GM18520 (cell line): ENCODE data around the gene MAGEL2.

Experiments used
- ATAC-seq: cut with Tn5 transposase; IDR thresholded peaks from one replicate; pipeline ENCODE4 v1.9.1; 2021; ENCODE audit not compliant: unreplicated experiment

The MAGEL2 gene

DNA sequence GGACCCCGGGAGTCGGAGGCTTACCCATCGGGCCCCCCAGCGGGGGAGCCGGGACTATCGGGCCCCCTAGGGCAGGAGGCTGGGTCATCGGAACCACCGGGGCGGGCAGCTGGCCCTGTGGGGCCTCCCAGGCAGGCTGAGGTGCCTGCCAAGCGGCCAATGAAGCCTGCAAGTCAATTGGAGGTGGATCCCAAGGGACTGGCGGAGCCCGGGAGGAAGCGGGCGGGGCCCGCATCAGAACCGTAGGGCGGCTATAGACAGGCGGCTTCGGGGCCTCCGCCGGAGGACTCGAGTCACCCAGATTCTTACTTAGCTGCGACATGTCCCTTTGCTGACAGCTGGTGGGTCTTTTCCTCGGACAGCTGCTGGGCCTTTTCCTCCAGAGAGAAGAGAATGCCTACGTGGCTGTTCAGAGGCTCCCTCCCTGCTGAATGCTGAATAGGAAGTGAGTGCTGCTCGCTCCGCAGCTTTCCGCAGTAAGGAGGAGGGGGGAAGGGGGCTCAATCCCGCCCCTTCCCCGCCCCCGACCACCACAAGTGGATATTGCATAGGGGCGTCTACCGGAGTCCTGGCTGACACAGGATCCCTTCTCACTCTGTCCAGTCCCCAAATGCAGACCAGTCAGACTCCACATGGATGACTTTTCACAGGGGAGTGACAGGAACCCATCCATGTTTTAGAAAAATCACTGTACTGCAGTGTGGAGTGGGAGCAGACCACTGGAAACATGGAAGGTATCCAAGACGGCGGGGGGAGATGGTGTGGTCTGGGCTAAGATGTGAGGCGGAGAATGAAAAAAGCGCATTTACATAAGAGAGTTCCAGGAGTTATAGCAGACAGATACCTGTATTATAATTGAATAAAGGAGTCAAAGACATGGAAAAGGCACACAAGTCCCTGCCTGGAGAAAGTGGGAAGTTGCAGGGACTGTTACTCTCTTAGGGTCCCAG is at the start of gene MAGEL2:
Gene MAGEL2, minus strand, starts transcription at position 447 of the 950 bp plus-strand sequence. Its CDS starts 125 bp downstream, at position 322.
- no peak for ATAC-seq

DNA sequence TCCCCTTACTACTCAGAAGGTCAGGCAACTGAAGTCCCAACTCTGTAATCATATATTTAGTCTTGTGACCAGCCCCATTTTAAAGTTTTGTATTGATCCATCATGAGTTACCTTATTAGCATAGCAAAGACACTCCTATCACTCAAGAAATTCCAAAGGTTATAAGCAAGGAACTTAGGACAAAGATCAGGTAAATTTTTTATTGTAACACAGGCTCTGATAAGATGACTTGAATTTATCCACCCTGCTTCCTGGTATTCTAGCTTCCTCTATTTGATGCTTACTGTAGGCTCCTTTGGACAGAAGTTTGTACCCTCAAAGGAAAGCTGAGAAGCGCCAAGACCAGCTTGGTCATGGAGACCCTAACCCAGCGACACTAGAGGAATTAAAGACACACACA is 47.6 kb upstream of the MAGEL2 start:
- no peak for ATAC-seq

DNA sequence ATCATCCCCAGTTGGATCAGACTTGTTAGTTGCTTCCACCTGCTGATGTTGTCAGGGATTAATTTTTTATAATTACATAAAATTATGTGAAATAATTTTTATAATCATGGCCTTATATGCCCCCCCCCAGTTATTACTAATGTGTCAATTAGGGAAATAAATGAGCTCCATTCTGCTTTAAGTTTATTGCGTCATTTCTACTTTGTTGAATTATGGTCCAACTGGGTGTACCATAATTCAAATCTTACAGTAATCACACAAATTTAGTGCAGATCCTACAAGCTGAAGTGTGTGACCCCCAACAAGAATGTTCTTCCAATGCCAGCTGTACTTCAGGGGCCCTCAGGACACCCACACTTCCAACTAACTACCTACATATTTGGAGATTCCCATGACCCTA is 46.9 kb upstream of the MAGEL2 start:
- ATAC-seq: no peak

DNA sequence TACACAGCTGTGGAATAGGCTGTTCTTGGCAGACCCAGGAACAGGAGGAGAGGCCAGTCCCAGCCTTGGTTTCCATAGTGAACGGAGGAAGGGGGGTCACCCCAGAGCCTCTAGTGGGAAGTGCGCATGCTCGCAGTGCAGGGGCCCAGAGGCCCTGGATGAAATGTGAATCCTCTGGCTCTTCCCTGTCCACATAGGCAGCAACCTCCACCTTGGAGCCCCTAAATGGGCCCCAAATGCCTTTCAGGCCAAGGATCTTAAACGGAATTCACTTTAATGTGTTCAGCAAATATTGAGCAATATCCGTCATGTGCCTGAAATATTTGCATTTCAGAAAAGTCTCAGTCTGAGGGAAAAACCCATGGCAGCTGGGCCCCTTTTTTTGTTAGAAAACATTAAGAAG is 42.8 kb upstream of the MAGEL2 start:
- no peak for ATAC-seq

DNA sequence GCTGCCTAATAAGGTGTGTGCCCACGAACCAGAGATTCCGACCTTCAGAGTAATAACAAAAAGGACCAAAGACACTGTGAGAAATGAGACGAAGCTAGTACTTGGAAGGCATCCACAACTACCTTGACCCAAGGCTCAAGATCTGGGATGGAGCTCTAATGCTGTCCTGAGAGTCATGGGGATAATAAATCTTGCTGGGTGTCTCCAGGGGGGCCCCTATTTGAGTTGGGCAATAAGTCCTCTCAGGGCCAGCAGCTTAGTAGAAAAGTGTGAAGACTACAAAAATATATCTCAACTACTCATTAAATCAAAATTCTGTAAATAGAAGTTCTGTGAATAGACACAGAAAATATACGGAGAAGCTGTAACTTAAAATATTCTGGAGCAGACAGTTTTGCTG is 42.3 kb upstream of the MAGEL2 start:
- no peak for ATAC-seq

DNA sequence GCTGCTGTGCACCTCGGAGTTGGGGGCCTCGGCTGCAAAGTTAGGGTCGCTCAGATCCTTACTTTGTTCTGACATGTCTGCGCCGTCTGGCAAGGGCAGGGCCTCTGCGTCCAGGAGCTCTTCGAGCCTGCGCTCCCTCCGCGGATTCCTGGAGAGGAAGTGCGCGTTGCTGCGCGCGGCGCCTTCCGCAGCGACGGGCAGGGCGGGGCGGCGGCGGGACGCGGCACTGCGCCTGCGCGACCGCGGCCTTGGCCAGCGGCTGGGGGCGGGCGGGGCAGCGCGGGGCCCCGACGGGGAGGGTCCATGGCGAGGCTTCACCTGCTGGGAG is 39.4 kb upstream of the MAGEL2 start, which contains the start of gene NDN:
Gene NDN, minus strand, starts transcription at position 163 of the 328 bp plus-strand sequence. Its CDS starts 88 bp downstream, at position 75.
- no peak for ATAC-seq

DNA sequence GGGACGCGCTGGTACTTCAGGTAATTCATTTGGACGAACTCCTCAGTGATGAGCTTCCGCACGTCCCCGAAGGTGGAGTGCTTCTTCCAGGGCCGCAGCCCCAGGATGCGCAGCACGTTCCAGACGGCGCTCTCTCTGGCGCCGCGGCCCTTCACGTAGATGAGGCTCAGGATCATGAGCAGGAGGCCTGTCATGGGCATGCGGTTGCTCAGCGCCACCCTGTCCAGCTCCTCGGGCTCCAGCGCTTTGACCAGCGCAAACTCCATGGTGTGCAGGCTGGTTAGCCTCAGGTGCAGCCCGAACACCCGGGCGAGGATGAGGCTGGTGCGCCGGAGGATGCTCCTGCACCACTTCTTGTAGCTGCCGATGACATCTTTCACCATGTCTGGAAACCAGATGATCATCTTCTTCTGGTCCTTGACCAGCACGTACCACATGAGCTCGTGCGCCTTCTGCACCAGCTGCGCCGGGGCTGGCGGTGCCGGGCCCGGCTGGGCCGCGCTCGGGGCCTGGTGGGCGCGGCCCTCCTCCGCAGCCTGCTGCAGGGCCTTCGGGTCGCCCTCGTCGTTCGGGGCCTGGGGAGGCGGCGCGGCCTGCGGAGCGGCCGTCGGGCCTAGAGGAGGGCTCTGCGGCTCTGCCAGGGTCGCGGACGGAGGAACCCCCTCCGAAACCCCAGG is 38.9 kb upstream of the MAGEL2 start:
- ATAC-seq: no peak

DNA sequence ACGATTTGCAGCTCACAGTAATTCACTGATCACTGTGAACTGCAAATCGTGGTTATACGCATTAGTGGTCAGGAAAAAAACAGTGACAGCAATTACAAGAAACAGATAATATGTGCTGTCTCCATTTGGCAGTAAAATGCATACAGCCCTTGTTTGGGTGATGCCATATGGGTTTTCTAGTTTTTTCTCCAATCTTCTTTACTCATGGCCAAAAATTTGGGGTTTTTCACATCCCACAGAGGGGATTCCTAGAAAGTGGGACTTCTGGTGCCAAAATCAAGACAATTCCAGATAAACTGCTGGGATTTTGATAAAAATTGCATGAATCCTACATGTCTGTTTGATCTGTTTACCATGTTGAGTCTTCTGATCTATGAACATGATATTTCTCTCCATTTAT is 23.8 kb upstream of the MAGEL2 start:
- ATAC-seq: no peak

DNA sequence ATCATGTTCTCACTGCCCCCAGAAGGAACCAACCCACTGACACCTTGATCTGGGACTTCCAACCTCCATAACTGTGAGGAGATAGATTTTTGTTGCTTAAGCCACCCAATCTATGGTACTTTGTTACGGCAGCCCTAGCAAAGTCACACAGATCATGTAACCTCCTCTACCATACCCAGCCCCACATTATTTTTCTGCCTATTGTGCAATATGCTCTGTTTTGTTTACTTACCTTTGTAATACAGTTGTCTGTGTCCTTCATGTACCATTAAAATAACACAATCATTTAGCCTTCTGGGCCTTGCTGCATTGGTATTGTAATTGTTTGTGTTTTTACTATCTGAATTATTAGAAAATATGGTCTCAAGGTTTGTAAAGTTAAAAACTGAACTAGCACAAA is 23.3 kb upstream of the MAGEL2 start:
- no peak for ATAC-seq

DNA sequence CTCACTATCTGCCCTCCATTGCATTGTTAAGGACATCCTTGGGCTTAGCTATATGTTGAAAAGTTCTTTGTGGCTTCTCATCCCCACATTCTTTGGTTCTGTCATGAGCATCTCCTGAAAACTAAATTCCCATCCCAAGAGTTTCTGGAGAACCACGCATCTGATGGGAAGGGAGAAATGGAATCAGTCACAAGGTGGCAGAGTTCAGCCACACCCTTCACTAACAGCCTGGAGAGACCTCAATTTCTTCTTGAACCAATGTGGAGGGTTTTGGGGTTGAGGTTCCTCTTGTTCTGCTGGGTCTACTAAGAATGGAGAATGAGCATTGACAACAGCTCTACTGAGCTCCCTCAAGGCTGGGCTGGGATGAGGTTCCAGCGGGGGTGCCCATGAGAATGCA is 15.6 kb upstream of the MAGEL2 start:
- no peak for ATAC-seq

DNA sequence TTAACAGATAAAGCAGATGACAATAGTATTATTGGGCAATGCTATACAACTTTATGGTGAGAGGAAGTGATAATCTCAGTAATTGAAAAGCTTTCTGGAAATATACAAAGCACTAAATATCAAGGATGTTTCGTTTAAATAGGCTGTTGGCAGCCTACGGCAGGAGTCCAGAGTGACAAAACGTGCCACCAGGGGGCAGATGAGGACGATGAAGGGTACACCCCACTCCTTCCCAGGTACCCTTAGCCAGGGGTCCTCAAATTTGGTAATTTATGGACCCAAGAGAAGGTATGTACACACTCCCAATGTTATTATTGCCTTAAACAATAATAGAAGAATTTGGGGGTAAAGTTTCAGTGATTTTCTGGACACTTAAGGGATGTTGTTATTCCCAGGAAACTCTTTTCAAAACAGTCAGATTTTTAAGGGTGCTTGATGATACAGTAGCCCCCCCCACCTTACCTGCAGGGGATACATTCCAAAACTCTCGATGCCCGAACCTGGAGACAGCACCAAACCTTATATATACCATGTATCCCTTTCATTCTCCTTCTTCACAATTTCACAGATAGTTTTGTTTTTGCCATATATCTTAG is 1.4 kb upstream of the MAGEL2 start:
- ATAC-seq: no peak

DNA sequence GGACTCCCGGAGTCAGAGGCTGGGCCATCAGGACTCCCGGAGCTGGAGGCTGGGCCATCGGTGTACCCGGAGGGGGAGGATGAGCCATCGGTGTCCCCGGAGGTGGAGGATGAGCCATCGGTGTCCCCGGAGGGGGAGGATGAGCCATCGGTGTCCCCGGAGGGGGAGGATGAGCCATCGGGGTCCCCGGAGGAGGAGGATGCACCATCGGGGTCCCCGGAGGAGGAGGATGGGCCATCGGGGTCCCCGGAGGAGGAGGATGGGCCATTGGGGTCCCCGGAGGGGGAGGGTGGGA is 719 bp downstream of the MAGEL2 start:
- no peak for ATAC-seq

DNA sequence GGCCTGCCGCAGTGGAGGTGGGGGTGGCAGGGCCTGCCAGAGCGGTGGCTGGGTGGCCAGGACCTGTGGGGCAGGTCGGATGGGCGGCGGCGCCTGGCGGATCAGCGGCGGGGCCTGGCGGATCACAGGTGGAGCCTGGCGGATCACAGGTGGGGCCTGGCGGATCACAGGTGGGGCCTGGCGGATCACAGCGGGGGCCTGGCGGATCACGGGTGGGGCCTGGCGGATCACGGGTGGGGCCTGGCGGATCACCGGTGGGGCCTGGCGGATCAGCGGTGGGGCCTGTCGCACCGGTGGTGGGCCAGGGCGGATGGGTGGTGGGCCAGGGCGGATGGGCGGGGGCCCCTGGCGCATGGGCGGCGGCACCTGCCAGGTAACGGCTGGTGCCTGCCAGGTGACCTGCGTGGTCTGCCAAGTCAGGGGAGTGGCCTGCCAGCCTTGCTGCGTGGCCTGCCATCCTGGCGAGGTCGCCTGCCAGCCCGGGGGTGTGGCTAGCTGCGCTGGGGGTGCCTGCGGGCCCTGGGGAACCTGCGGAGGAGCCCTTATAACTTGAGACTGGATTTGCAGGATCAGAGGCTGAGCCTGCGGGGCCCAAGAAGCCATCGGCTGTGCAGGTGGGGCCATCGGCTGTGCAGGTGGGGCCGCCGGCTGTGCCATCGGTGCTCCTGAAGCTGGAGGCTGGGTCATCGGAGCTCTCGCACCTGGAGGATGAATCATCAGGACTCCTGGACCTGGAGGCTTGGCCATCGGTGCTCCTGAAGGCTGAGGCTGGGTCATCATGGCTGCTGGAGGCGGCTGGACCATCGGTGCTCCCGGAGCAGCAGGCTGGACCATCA is 1.3 kb downstream of the MAGEL2 start:
- ATAC-seq: no peak

DNA sequence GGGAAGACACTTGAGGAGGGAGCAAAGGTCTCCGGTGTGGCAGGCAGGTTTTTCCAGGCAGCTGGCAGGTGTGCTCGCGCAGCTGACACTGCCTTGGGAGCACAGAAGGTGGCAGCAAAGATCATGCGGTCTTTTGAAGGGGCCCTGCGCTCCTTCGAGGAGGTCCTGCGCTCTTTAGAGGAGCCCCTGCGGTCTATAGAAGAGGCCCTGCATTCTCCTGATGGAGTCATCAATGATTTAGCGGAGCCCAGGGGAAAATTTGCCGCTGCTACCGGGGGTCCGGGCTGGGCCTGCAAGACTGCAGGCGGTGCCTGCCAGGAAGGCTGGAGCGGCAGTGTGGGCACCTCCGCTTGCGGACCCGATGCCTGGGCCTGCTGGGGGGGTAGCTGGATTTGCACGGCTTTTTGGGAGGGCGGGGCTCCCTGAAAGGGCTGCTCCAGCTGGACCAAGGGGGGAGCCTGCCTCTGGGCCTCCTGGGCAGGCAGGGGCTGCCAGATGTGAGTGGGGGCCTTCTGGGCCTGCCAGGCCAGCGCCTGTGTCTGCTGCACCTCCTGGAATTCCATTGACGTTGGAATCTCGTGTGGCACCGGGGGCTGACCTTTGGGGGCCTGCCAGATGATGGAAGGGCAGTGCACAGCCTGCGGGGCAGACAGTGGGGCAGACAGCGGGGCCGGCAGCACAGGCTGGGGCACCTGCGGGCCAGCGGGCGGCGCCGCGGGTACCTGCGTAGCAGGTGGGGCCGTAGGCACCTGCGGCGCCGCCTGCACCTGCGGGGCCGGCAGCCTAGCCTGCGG is 2.1 kb downstream of the MAGEL2 start:
- ATAC-seq: no peak

DNA sequence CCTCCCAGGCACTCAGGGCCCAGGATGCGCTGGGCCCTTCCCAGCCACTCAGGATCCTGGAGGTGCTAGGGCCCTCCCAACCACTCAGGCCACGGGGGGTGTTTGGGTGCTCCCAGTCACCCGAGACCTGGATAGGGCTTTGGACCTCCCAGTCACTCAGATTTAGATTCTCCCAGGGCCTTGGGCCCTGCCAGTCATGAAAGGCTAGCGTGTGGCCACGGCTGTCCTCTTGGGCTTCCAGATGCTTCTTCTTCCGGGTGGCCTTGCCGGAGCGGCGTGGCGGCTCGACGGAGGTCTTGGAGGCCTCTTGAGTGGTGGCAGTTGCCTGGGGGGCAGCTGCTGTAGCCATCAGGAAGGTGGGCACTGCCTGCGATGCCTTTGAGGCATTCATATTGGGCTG is 2.8 kb downstream of the MAGEL2 start:
- ATAC-seq: no peak

DNA sequence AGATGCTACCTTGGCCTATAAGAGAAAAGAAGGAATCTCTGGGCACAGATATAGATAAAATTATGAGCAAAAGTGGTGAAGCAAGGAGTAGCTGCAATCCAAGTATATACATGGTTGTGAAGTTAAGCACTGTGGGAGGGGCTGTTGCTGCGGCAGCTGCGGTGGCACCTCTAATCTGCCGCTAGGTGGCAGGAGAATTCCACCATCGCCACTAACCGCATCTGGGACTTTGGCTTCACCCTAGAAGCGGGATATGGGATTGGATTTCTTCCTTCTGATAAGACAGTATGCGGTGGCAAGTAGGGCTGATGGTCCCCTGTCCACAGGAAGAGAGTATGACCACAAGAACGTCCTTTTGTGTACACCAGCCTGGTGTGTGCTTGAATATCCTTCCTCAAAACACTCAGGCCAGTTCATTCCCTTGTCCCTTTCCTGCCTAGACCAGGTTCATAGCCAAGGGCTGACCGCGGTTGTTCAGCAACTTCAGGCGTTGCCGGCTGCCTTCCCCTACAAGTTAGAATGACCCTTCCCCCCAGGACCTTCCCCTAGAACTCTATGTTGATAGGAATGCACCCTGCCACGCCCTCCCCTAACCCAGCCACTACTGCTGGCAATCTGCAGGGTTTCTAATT is 5.1 kb downstream of the MAGEL2 start:
- ATAC-seq: no peak

DNA sequence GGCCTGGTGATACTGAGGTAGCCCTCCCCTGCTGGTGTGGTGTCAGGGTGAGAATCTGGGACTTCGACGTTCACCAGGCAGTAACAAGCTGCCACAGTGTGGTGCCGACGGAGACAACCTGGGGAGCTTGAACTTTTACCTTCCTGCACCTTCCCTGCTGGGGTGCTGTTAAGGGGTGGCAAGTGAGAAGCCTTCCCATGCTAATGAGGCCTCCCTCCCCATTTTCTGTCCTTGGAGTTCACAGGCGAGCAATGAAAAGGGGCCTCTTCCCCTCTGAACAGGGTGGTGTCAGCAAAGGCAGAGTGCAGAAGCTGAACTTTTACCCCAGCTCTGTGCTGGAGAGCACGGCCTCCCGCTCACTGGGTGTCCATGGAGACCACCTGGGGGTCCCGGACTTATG is 13.5 kb downstream of the MAGEL2 start:
- no peak for ATAC-seq

DNA sequence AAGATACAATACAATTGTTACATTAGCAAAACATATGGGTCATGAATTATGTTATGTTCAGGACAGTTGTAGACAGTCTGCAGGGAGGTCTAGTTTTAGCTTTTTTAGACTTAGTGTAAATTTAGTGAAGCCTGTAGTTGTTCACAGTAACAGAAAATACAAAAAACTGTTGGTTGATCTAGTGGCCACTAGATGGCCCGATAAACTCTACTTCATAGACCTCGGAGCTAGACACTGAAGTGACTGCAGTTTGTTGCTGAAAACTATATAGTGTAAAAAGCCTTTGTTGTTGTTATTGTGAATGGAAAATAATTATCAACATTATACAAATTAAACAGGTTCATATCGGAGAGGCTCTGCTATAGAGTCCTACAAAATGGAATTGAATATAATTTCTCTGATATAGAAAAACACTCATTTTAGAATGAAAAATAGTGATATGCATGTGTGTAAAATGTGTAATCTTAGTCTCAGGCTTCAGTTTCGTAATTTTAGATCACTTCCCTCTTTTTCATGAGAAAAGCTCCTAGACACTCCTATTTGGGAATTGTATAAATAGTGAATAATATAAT is 18.3 kb downstream of the MAGEL2 start:
- ATAC-seq: no peak

DNA sequence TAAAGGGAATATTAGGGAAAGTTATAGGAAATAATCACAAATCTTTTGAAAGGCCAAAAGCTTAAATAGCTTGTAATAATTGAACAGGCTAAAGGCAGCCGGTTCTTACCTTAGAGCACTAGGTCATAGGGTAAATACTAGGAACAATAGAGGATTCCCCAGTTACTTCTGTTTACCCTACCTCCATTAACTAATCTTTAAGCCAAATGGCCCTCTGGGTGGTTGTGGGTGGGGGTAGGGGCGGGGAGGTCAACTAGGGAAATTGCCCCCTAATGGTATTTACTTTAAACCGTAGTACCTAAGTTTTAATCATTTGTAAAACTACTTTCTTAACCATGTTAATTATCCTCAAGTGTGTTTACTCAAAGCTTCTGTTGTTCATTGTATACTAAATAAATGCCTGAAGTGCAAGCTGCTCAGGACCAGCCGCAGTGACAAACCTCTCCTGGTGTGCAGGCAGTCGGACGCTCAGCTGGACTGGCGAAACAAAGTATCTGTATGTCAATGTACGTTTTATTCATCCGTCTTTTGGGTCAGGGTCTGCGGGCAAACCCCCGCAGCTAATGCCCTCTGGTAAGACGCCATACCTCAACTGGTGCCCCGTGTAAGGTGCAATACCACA is 18.9 kb downstream of the MAGEL2 start:
- ATAC-seq: no peak
